H1 (cell line): ENCODE data around the gene OLFM2. TPM values are rescaled to one million over a fixed set of nuclear protein-coding genes. Genes with fewer than 3 reads are reported as not detected.

ENCODE experiments used
- CTCF ChIA-PET: fragments of 300-600 bp; sonication (Branson Sonifier 250); formaldehyde crosslinking; loops from one replicate; lab custom pipeline; 2021; ENCODE audit not compliant: partially characterized antibody; lab: Charles Lee
- POLR2A ChIA-PET: fragments of 300-600 bp; sonication (Branson Sonifier 250); formaldehyde crosslinking; loops from one replicate; lab custom pipeline; 2021; ENCODE audit warnings: inconsistent platforms; ENCODE audit not compliant: partially characterized antibody; lab: Charles Lee
- DNase-seq, 2 experiments: peaks; one replicate each; pipeline versions ENCODE4 v3.0.0 to v3.0.0-alpha.2; 2010 to 2022; ENCODE audit warnings: low spot score in 2 of 2, low read depth in 1 of 2, mixed read lengths in 1 of 2
- FAIRE-seq: peaks from 2 replicates; lab custom pipeline; 2011; peaks lifted over from hg19 to GRCh38; lab: Jason Lieb, UNC
- H2AFZ ChIP-seq: 2 replicates; pipeline ENCODE4 v1.8.1; 2012; ENCODE audit warnings: low read length, inconsistent platforms
- H2AK5ac ChIP-seq: 2 replicates; pipeline ENCODE4 v1.6.1; 2013; ENCODE audit warnings: low read depth, low read length
- H2BK120ac ChIP-seq: replicated peaks from 2 replicates; pipeline ENCODE3; 2013; ENCODE audit warnings: low read depth, low read length, inconsistent platforms
- H2BK12ac ChIP-seq: 2 replicates; pipeline ENCODE4 v1.6.1; 2013; ENCODE audit warnings: low read depth, low read length
- H2BK15ac ChIP-seq: 2 replicates; pipeline ENCODE4 v1.6.1; 2013; ENCODE audit warnings: low read length
- H2BK20ac ChIP-seq: 2 replicates; pipeline ENCODE4 v1.6.1; 2013; ENCODE audit warnings: low read length
- H2BK5ac ChIP-seq: 2 replicates; pipeline ENCODE4 v1.6.1; 2013; ENCODE audit warnings: low read depth, low read length
- H3K14ac ChIP-seq: 2 replicates; pipeline ENCODE4 v1.6.1; 2013; ENCODE audit warnings: inconsistent platforms; ENCODE audit not compliant: insufficient read length
- H3K18ac ChIP-seq: 2 replicates; pipeline ENCODE4 v1.6.1; 2013; ENCODE audit warnings: low read length; ENCODE audit errors: extremely low read depth
- H3K23ac ChIP-seq: 2 replicates; pipeline ENCODE4 v1.6.1; 2013; ENCODE audit warnings: inconsistent platforms; ENCODE audit not compliant: insufficient read length
- H3K23me2 ChIP-seq: 2 replicates; pipeline ENCODE4 v1.6.1; 2013; ENCODE audit warnings: low read depth, low read length
- H3K27ac ChIP-seq: 2 replicates; pipeline ENCODE4 v1.6.1; 2011; ENCODE audit warnings: low read depth, low read length, inconsistent platforms
- H3K27me3 ChIP-seq, 4 experiments: replicated peaks in 1 of 4; 1 replicate in 1 of 4; 2 replicates in 3 of 4; pipeline versions ENCODE4 v1.6.1 to v1.8.1; 2011 to 2013; ENCODE audit warnings: low read length in 3 of 4, mild to moderate bottlenecking in 3 of 4, inconsistent platforms in 2 of 4, mixed read lengths in 2 of 4, moderate library complexity in 1 of 4; ENCODE audit not compliant: control insufficient read depth in 3 of 4, insufficient read depth in 3 of 4; ENCODE audit errors: extremely low read depth in 1 of 4
- H3K36me3 ChIP-seq, 4 experiments: 2 replicates each; pipeline versions ENCODE4 v1.6.1 to v1.8.1; 2011 to 2013; ENCODE audit warnings: mild to moderate bottlenecking in 4 of 4, low read length in 3 of 4, moderate library complexity in 2 of 4, control low read depth in 1 of 4, inconsistent platforms in 1 of 4; ENCODE audit not compliant: insufficient read depth in 4 of 4, control insufficient read depth in 2 of 4
- H3K4ac ChIP-seq: replicated peaks from 2 replicates; pipeline ENCODE3; 2013; ENCODE audit warnings: low read length, low read depth, mixed read lengths, inconsistent platforms; ENCODE audit not compliant: insufficient read length
- H3K4me1 ChIP-seq, 4 experiments: replicated peaks in 1 of 4; 1 replicate in 1 of 4; 2 replicates in 3 of 4; pipeline versions ENCODE4 v1.6.1 to v1.8.1; 2011 to 2013; ENCODE audit warnings: low read length in 3 of 4, inconsistent platforms in 2 of 4, mixed read lengths in 1 of 4; ENCODE audit not compliant: insufficient read depth in 4 of 4, control insufficient read depth in 3 of 4
- H3K4me2 ChIP-seq, 2 experiments: 2 replicates each; pipeline versions ENCODE4 v1.6.1 to v1.8.1; 2011 to 2013; ENCODE audit warnings: low read depth in 2 of 2, low read length in 2 of 2, control low read depth in 1 of 2, inconsistent platforms in 1 of 2, mild to moderate bottlenecking in 1 of 2; ENCODE audit not compliant: insufficient read depth in 1 of 2
- H3K4me3 ChIP-seq, 4 experiments: fragments of 200-600, 300-600 bp in 1 of 4; sonication (generic), shearing (Covaris generic), sonication (Bioruptor Twin) in 1 of 4; 2 replicates each; pipeline versions ENCODE4 v1.5.1 to v1.8.1; 2011 to 2016; ENCODE audit warnings: low read length in 4 of 4, low read depth in 3 of 4, control low read depth in 2 of 4, inconsistent platforms in 2 of 4, mild to moderate bottlenecking in 2 of 4, mixed read lengths in 1 of 4, moderate library complexity in 1 of 4; ENCODE audit not compliant: insufficient read depth in 2 of 4; ENCODE audit errors: extremely low read depth in 1 of 4
- H3K56ac ChIP-seq: replicated peaks from 2 replicates; pipeline ENCODE3; 2013; ENCODE audit warnings: low read depth, mild to moderate bottlenecking, mixed read lengths, low read length, inconsistent platforms; ENCODE audit not compliant: insufficient read length
- H3K79me1 ChIP-seq: 2 replicates; pipeline ENCODE4 v1.6.1; 2013; ENCODE audit warnings: low read depth, low read length, control low read depth
- H3K79me2 ChIP-seq, 2 experiments: 2 replicates each; pipeline versions ENCODE4 v1.6.1 to v1.8.1; 2012 to 2013; ENCODE audit warnings: low read length in 2 of 2, mild to moderate bottlenecking in 2 of 2, inconsistent platforms in 1 of 2; ENCODE audit not compliant: insufficient read depth in 2 of 2, control insufficient read depth in 1 of 2
- H3K9ac ChIP-seq, 4 experiments: replicated peaks in 1 of 4; 1 replicate in 1 of 4; 2 replicates in 3 of 4; pipeline versions ENCODE4 v1.6.1 to v1.8.1; 2011 to 2013; ENCODE audit warnings: low read depth in 3 of 4, low read length in 3 of 4, control low read depth in 2 of 4, mild to moderate bottlenecking in 2 of 4, moderate library complexity in 2 of 4, inconsistent platforms in 1 of 4; ENCODE audit errors: extremely low read depth in 1 of 4
- H3K9me3 ChIP-seq, 2 experiments: 2 replicates each; pipeline versions ENCODE4 v1.6.1 to v1.8.1; 2012 to 2013; ENCODE audit warnings: mild to moderate bottlenecking in 2 of 2, moderate library complexity in 2 of 2, control low read depth in 1 of 2, inconsistent platforms in 1 of 2, low read depth in 1 of 2, low read length in 1 of 2, mixed read lengths in 1 of 2; ENCODE audit not compliant: insufficient read depth in 2 of 2
- H4K20me1 ChIP-seq, 2 experiments: replicated peaks in 1 of 2; 2 replicates each; pipeline versions ENCODE3 to v1.8.1; 2011 to 2013; ENCODE audit warnings: inconsistent platforms in 2 of 2, low read length in 2 of 2, mild to moderate bottlenecking in 1 of 2; ENCODE audit not compliant: insufficient read depth in 2 of 2, control insufficient read depth in 1 of 2
- H4K5ac ChIP-seq: 2 replicates; pipeline ENCODE4 v1.6.1; 2013; ENCODE audit warnings: low read length, low read depth, mixed read lengths, inconsistent platforms; ENCODE audit not compliant: insufficient read length
- H4K8ac ChIP-seq: 2 replicates; pipeline ENCODE4 v1.8.0; 2013; ENCODE audit warnings: mild to moderate bottlenecking, moderate library complexity, low read length, inconsistent platforms; ENCODE audit not compliant: insufficient read depth; ENCODE audit errors: extremely low read depth
- H4K91ac ChIP-seq: replicated peaks from 2 replicates; pipeline ENCODE3; 2013; ENCODE audit warnings: low read length, mixed read lengths, inconsistent platforms; ENCODE audit not compliant: insufficient read length
- BCL11A ChIP-seq, 2 experiments: IDR thresholded peaks; one replicate each; pipeline ENCODE4 v1.6.1; 2011; ENCODE audit warnings: low read depth in 2 of 2, low read length in 2 of 2, mild to moderate bottlenecking in 2 of 2
- BRCA1 ChIP-seq: IDR thresholded peaks from 2 replicates; pipeline ENCODE4 v1.6.1; 2012; ENCODE audit warnings: low read depth, low read length, improper control_type of control experiment
- EZH2 ChIP-seq: fragments of 200-600 bp; sonication (generic); IDR thresholded peaks from 2 replicates; pipeline ENCODE4 v1.7.1; 2012; ENCODE audit warnings: low read depth, mild to moderate bottlenecking, moderate library complexity, low read length, inconsistent platforms; ENCODE audit not compliant: severe bottlenecking
- FOSL1 ChIP-seq: IDR thresholded peaks from 2 replicates; pipeline ENCODE4 v1.6.1; 2011; ENCODE audit warnings: mild to moderate bottlenecking, low read depth, low read length, moderate library complexity; ENCODE audit not compliant: insufficient read depth
- KDM1A ChIP-seq: fragments of 200-600, 300-600 bp; sonication (generic); IDR thresholded peaks from 2 replicates; pipeline ENCODE4 v1.7.1; 2016; ENCODE audit warnings: mild to moderate bottlenecking, low read length, borderline replicate concordance
- KDM4A ChIP-seq: IDR thresholded peaks from one replicate; pipeline ENCODE4 v1.7.1; 2012; ENCODE audit warnings: low read depth, mild to moderate bottlenecking, moderate library complexity, low read length, inconsistent platforms; ENCODE audit not compliant: severe bottlenecking
- NRF1 ChIP-seq: IDR thresholded peaks from 2 replicates; pipeline ENCODE4 v1.6.1; 2011; ENCODE audit warnings: mild to moderate bottlenecking, low read depth, low read length, improper control_type of control experiment
- POLR2A ChIP-seq, 2 experiments: IDR thresholded peaks; 1 replicate in 1 of 2; 2 replicates in 1 of 2; pipeline ENCODE4 v1.6.1; 2011; ENCODE audit warnings: low read depth in 2 of 2, low read length in 2 of 2, mild to moderate bottlenecking in 2 of 2; ENCODE audit errors: control extremely low read depth in 1 of 2
- RAD21 ChIP-seq, 2 experiments: IDR thresholded peaks in 1 of 2; conservative IDR thresholded peaks in 1 of 2; 2 replicates each; pipeline ENCODE4 v1.6.1; 2011; ENCODE audit warnings: low read depth in 2 of 2, low read length in 2 of 2, improper control_type of control experiment in 1 of 2, inconsistent platforms in 1 of 2, mild to moderate bottlenecking in 1 of 2, moderate library complexity in 1 of 2
- SIN3A ChIP-seq, 2 experiments: IDR thresholded peaks in 1 of 2; conservative IDR thresholded peaks in 1 of 2; 2 replicates each; pipeline ENCODE4 v1.6.1; 2011 to 2012; ENCODE audit warnings: low read length in 2 of 2, improper control_type of control experiment in 1 of 2, low read depth in 1 of 2, mild to moderate bottlenecking in 1 of 2
- SIX5 ChIP-seq: IDR thresholded peaks from 2 replicates; pipeline ENCODE4 v1.6.1; 2011; ENCODE audit warnings: mild to moderate bottlenecking, low read depth, low read length
- SUZ12 ChIP-seq: fragments of 200-600 bp; sonication (generic); IDR thresholded peaks from 2 replicates; pipeline ENCODE4 v1.6.1; 2012; ENCODE audit warnings: mild to moderate bottlenecking, inconsistent platforms, low read length, moderate library complexity, mixed read lengths
- TCF12 ChIP-seq: IDR thresholded peaks from 2 replicates; pipeline ENCODE4 v1.6.1; 2011; ENCODE audit warnings: low read depth, mild to moderate bottlenecking, low read length
- WGBS, 2 experiments: shearing (Covaris generic) in 1 of 2; methylation state at CpG; one replicate each; pipeline versions ENCODE4 v1.1.6 to v1.1.7; 2013 to 2015; ENCODE audit warnings: low lambda C conversion rate in 2 of 2, mixed read lengths in 2 of 2, inconsistent platforms in 1 of 2, low coverage in 1 of 2, missing lambda C conversion rate in 1 of 2; ENCODE audit not compliant: insufficient replicate concordance in 2 of 2, insufficient coverage in 1 of 2, insufficient read length in 1 of 2; ENCODE audit errors: extremely low coverage in 1 of 2, missing lambda C conversion rate in 1 of 2; 5-methylcytosine and 5-hydroxymethylcytosine counted together
- polyA plus RNA-seq, 7 experiments: library from polyadenylated mRNA; depleted of rRNA in 3 of 7; stranded (reverse) in 5 of 7; unstranded in 2 of 7; fragments of >200 nt in 5 of 7; fragments of 200-250 nt in 2 of 7; gene quantifications; 1 replicate in 5 of 7; 2 replicates in 1 of 7; 4 replicates in 1 of 7; pipeline versions ENCODE4 v1.2.1 to v1.2.3, GENCODE V29; 2011 to 2013; ENCODE audit warnings: missing spikeins in 2 of 7, mixed read lengths in 2 of 7
- total RNA-seq: library from RNA; stranded (reverse); fragmentation: NEBNext Ultra II Directional; extraction: Animal tissue kit (Norgen Biotek cat#: 25700); gene quantifications from 2 replicates; pipeline ENCODE4 v1.2.1, GENCODE V29; 2021

OLFM2 gene
- total and polyA plus RNA-seq, 2 of the 8 experiments (the other 6 are each of a cell fraction or from before 2014, with no cell fraction given): 68.2 to 151 TPM

DNA sequence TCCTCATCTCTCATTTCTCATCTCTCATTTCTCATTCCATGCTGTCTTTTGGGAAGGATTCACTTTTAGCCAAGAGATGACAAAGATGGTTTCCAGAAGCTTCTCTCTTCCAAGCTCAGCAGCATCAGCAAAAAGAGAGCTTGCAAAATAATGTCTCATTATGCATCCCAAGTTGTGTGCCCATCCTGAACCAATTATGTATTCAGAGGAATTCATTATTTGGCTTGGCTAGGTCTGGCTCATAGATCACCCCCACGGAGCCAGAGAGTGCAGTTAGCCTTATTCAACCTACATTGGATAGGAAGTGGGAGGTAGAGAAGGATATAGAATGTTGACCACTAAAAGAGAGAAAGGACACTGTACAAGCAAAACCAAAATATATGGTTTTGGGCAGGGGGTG is 5.4 kb upstream of the OLFM2 start:
- Histone ChIP-seq H4K5ac (no peak overlapping the region), H3K23me2 (peaks cover 8% of the 10 kb centered on the region; the same call in 1 of the 2 replicates), H4K20me1 (no peaks in the 10 kb centered on the region), H3K4ac (no peak overlapping the region), H3K4me3 (no peak overlapping the region), H2AFZ (no peak overlapping the region), H2BK5ac (no peak overlapping the region), H3K36me3 (no peaks in the 10 kb centered on the region), H3K14ac (no peak overlapping the region), H2BK15ac (no peak overlapping the region), H2BK120ac (no peak overlapping the region), H3K9me3 (peaks cover 9% of the 10 kb centered on the region in 2 experiments; a peak in 3 of 4 replicates), H3K4me1 (peaks cover 0 to 10% (median 6%) of the 10 kb centered on the region in 4 experiments; a peak in 6 of 7 replicates), H3K9ac (no peak overlapping the region), H2AK5ac (no peak overlapping the region), H4K8ac (no peak overlapping the region), H3K56ac (no peak overlapping the region), H2BK12ac (no peak overlapping the region), H3K79me1 (no peaks in the 10 kb centered on the region), H3K79me2 (no peaks in the 10 kb centered on the region), H3K4me2 (no peak overlapping the region), H3K23ac (no peak overlapping the region), H2BK20ac (no peak overlapping the region), H3K27me3 (peaks cover 0 to 2% (median 0%) of the 10 kb centered on the region in 4 experiments; a peak in 2 of 7 replicates), H4K91ac (no peak overlapping the region), H3K18ac (no peak overlapping the region), H3K27ac (no peak overlapping the region)
- DNase-seq (no peak), FAIRE-seq (no peak)
- CTCF ChIA-PET: interaction anchor here (1.4 kb wide), 1 partner anchor 59 kb away, joined by 5 read pairs; no protein-coding TSS in a partner anchor
- POLR2A ChIA-PET: no interaction called here
- WGBS, 2 experiments: 83% methylated on average over 1 of the region's 1 CpG; no CpG with 5 or more reads in 1 of the 2 experiments
- no peak for TF ChIP-seq SIN3A (conservative IDR thresholded peaks at IDR 0.05 in 1 of 2, IDR thresholded peaks at IDR 0.05 in 1 of 2; ENCODE audit: low read depth in 1 of 2, low read length in 2 of 2)
- TF ChIP-seq EZH2: no peak
- no peak for TF ChIP-seq SIX5
- TF ChIP-seq TCF12: no peak
- no peak for TF ChIP-seq POLR2A (IDR thresholded peaks at IDR 0.05; ENCODE audit: control extremely low read depth in 1 of 2, low read depth in 2 of 2, low read length in 2 of 2)
- TF ChIP-seq KDM4A: no peak
- TF ChIP-seq SUZ12: no peak
- no peak for TF ChIP-seq FOSL1
- TF ChIP-seq BCL11A (IDR thresholded peaks at IDR 0.05; ENCODE audit: low read depth in 2 of 2, low read length in 2 of 2): no peak
- no peak for TF ChIP-seq KDM1A
- TF ChIP-seq NRF1: no peak
- TF ChIP-seq BRCA1: no peak
- no peak for TF ChIP-seq RAD21 (IDR thresholded peaks at IDR 0.05 in 1 of 2, conservative IDR thresholded peaks at IDR 0.05 in 1 of 2; ENCODE audit: low read depth in 2 of 2, low read length in 2 of 2)
